COR-L47 (cell line): ENCODE results near the gene ADGRV1.

Experiments
- DNase-seq: peaks from one replicate; lab custom pipeline; 2025; lab: John Stamatoyannopoulos, UW

Gene ADGRV1, protein sequence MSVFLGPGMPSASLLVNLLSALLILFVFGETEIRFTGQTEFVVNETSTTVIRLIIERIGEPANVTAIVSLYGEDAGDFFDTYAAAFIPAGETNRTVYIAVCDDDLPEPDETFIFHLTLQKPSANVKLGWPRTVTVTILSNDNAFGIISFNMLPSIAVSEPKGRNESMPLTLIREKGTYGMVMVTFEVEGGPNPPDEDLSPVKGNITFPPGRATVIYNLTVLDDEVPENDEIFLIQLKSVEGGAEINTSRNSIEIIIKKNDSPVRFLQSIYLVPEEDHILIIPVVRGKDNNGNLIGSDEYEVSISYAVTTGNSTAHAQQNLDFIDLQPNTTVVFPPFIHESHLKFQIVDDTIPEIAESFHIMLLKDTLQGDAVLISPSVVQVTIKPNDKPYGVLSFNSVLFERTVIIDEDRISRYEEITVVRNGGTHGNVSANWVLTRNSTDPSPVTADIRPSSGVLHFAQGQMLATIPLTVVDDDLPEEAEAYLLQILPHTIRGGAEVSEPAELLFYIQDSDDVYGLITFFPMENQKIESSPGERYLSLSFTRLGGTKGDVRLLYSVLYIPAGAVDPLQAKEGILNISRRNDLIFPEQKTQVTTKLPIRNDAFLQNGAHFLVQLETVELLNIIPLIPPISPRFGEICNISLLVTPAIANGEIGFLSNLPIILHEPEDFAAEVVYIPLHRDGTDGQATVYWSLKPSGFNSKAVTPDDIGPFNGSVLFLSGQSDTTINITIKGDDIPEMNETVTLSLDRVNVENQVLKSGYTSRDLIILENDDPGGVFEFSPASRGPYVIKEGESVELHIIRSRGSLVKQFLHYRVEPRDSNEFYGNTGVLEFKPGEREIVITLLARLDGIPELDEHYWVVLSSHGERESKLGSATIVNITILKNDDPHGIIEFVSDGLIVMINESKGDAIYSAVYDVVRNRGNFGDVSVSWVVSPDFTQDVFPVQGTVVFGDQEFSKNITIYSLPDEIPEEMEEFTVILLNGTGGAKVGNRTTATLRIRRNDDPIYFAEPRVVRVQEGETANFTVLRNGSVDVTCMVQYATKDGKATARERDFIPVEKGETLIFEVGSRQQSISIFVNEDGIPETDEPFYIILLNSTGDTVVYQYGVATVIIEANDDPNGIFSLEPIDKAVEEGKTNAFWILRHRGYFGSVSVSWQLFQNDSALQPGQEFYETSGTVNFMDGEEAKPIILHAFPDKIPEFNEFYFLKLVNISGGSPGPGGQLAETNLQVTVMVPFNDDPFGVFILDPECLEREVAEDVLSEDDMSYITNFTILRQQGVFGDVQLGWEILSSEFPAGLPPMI (N-terminal part only)

DNA sequence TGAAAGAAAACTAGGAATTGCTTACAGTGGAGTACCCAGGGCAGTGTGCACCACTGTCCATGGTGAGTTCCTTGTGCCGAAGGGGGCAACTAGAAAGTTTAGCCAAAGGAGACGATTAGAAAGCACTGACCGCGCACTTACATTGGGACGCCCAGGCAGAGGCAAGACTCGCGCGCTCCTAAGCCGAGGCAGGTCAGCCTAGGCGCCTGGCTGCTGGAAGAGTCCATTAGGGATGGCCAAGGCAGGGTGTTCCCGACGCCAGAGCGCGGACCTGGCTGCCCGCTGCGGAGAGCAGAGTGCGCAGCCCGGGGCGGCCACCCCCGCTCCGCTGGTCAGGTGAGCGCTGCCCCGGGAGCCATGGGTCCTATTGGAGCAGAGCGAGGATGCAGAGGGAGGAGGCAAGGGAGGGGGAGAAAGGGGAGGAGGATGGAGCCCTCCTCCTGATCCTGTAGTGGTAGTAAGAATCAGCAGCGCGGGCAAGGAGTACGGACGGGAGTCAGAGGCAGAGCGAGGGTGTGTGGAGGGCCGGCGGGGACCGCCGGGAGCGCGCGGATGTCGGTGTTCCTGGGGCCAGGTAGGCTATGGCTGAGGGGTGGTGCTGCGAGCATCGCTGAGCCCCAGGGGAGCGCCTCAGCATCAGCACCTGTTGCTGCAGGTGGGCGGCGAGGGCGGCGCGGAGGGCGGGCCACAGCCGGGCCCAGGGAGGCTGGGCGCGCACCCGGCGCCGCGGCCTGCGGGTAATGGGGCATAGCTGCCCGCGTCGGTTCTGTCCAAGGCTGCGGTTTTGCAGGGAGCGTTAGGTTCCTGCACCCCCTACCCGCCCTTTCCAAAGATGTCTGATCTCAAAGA is at the start of gene ADGRV1:
Gene ADGRV1, plus strand, starts transcription at position 454 of the 849 bp plus-strand sequence. Its CDS starts 99 bp downstream, at position 553.
- DNase-seq, result peak; percentile 97

DNA sequence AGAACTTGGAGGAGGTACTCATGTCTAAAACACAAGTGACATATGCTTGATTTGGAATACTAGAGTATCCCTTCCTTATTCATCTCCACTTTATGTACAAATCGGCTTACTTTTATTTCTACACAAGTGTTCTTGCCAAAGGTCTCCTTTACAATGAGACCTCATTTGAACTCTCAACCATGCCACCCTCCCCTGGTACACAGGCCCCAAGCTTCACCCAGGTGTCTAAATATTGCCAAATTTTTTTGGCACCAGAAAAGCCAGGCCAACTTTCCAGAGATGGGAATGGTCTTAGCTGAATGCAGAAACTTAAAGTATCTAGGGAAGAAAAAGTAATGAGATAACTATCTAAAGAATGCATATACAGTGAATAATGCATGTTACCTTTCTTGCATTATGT is 48.2 kb upstream of the ADGRV1 start:
- DNase-seq, result no peak

DNA sequence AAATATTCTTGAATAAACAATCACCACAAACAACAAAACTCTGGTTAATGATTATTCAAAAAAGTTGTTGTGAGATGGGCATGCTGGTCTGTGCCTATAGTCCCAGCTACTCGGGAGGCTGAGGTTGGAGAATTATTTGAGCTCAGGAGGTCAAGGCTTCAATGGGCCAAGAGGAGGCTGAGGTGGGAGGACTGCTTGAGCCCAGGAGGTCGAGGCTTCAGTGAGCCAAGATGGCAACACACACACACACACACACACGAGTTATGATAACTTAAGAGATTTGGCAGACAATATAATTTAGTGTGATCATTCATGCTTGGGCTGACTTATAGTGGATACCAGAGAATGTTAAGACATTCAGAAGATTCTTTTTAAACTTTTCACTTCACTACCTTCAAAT is 44.1 kb upstream of the ADGRV1 start:
- no peak for DNase-seq

DNA sequence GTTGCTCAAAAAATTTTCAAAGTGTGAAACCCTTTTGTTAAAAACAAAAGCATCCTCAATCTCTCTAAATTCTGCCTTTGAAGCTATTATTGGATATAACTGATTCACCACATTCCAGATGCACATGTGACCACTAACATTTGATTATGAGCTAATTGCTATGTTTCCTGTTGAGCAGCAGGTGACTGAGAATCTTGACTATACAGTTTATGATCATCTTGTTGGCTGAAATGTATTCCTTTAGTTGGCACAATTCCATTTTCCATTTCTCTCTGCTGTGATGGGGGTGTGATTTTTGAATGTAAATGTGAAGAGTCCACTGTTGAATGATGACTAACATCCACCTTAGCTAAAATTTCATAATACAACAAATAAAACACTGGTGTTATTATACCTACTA is 39.9 kb upstream of the ADGRV1 start:
- peak; percentile 84 for DNase-seq

DNA sequence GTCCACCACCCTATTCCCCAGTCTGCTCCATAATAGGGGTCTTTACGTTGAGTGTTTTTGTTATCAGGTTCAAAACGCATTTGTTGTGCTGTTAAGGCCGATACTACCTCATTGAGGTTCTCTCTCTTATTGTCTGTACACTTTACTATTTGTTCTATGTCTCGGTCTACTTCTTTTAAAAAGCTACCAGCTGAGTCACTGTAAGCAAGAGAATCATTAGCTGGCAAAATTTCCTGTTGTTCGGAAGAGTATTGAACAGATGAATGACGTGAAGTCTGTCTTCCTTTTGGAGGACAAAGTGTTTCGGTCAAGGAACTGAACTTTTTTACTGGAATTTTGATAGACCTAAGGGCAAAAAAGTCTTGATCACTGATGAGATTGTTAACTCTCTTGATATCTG is 39.5 kb upstream of the ADGRV1 start:
- no peak for DNase-seq

DNA sequence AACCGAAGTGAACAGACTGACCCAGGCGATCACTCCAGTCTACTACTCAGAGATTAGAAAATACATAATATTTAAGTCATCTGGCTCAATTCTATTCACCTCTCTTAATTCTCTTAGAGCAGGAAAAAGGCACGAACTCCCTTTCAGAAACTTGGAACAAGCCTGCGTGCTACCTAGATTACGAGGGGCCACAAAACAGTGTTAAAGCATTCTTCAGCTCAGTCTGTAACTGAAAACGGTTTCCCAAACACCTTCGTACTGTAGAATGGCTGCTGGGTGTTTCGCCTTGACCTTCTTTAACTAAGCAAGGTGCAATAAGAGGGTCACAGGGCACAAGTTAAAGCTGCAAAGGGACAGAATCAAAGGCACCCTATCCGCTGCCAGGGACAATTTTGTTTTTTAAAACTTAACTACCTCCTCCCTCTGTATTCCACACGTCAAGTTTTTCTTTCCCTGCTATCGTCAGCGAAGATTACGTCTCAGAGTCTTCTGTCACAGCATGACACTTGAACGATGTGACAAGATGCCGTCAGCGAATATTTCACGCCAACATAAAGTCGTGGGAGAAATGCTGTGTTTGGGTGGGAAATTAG is 29.9 kb upstream of the ADGRV1 start:
- DNase-seq, result no peak

DNA sequence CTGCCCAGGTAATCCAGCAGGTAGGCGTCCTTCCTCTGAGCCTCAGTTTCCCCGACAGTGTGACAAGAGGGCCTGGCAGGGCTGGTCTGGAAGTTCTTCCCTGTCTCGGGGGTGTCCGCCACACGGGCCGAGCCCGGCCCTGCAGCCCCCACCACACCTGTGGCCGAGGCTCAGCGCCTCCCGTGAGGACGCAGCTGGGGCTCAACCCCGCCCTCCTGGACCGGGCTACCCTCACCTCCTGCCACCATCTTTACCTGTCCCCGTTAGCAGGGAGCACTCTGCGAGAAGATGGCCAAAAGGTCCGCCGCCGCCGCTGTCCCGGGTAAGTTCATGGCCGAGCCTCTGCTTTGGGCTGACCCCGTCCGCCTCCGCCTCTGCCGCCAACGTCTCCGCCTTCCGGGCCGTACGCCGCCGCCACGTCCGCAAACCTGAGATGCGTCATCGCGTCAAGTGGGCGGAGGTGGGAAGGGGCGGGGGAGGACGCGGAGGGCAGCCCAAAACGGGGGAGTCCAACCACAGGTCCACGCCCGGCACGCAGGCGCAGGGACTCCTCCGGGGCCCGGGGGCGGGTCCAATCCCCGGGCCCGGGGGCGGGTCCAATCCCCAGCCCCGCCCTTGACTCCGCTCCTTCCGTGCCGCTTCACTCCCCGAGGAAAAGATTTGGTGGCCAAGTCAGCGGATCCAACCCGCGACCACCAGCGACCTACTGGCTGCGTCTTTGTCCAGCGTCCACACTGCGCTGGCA is 29.2 kb upstream of the ADGRV1 start, which contains the start of gene LYSMD3:
Gene LYSMD3, minus strand, starts transcription at position 391 of the 745 bp plus-strand sequence. CDS start 4,295 bp downstream, outside the sequence.
- DNase-seq, result peak; percentile 96

DNA sequence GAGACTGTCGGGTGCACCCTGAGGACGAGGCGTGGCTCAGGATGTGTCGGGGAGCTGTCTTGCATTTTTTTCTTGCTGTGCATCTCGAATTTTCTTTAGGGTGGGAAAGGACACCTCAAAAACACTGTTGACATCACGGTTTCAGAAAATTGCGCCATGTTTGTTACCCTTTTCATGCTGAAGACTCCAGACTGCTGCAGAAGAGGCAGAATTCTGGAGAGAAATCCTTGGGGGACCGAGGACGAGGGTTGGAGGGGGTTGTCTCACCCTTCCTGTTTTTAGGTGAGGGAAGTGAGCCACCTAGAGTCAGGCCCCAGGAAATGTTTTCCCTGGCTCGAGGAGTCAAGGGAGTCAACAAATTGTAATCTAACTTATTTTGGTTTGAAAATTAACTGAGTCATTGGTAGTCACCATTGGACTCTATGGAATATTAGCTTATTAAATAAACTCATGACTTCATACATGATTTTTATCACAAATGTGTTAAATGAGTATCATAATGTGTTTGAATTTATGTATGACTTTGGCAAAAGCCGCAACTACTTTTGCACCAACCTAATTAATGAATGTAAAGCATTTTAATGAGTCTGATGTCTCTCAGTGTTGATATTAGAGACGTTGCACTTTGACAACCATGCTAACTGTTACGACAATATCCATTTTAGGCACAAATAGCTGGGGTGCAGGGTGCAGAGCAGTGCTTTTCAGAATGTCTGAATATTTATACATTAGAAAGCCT is 28.5 kb upstream of the ADGRV1 start:
- peak; percentile 77 for DNase-seq

DNA sequence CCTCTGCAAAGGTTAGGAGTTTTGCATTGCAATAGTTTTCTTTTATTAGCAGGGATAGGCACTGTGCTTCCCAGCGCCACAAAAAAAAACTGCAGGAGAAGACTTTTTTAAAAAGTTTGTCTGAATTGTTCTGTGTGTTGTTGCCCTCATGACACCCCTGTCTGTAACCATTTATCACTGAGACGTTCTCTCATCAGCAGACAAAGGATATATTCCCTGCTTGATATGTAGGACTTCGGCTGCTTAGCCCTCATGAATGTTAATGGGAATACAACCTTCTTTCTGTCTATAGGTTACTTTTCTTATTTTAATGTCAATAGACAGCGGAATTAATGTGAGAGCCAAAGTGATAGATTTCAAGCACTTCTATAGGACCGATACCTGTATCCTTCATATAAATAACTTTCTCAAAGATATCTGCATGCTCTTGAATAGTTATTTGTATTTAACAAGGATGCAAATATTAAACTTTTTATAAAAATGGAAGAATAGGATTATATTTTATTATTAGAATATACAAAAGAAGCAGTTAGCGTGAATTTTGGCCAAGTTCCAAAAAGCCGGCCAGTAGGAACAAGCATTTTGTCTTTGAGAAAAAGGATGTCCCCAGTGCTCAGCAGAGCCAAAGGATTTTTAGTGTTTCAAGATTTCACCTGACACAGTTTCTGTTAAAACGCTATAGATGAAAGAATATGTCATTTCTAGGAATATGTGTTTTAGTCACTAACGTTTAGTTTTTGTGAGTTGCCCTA is 27.7 kb upstream of the ADGRV1 start:
- DNase-seq, result no peak

DNA sequence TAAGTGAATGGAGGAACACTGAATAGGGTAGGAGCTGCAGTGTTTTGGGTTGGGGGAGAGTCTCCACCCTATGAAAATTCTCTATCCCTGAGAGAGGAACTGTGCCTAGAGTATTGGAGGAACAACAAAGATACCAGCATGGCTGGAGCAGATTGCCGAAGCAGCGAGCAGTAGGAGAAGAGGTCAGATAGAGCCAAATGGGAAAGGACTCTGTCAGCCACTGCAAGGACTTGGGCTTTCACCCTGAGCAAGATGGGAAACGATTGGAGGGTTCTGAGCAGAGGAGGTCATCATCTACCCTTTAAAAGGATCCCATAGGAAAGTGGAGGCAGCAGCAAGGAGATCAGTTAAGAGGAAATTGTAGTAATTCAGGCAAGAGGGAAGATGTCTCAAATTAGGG is 24.8 kb upstream of the ADGRV1 start:
- DNase-seq, result no peak

DNA sequence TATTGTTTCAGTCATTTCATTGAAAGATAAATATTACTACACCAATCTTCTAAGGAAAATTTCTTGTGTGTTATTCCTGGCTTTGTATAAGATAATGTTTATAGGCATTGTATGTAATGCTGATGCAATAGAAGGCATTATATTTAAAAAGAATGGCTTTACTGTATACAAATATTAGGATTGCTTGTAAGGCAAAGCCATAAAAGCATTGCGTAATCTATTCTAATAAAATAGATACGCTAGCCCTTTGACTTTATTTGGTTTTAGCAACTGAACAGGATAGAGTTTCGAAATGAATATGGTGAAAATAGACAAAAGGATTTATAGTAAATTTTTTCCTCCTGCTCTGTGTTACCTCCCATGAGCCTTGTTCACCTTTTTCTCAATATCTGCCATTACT is 23.7 kb upstream of the ADGRV1 start:
- DNase-seq, result no peak

DNA sequence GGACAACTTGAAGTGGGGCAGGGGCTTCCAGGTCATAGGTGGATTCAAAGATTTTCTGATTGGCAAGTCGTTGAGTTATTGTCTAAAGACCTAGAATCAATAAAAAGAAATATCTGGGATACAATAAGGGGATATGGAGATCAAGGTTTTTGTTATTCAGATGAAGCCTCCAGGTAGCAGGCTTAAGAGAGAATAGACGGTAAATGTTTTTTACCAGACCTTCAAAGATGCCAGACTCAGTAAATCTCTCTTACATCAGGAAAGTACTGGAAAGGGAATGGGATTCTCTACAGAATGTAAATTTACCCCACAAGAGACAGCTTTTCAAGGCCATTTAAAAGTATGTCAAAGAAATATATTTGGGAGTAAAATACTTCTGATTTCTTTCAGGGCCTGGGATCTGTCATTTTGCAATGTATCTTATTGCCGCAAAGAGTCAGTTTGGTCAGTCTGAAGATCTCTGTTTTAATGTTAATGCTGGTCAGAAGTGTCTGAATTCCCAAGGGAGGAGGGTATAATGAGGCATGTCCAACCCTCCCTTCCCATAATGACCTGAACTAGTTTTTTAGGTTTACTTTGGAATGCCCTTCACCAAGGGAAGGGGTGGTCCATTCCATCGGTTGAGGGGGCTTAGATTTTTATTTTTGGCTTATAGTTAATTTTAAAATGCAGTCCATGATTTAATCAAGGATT is 15.6 kb upstream of the ADGRV1 start:
- DNase-seq, result no peak

DNA sequence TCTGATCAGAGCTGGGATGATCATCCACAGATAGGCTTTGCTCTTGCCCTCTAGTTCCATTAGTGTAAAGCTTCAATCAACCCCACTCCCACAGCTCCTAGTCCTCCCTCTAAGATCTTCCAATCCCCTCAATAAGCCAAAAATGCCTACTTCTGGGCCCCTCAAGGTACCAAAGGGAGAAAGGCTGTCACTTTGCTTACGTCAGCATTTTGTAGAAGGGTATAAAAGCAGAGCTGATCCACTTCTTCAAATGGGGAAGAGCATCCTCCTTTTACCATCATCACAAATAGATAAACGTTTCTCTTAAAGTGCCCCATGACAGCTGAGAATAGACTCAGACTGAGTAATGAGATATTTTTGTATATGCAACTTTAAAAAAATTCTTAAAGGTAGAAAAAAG is 13.1 kb upstream of the ADGRV1 start:
- no peak for DNase-seq

DNA sequence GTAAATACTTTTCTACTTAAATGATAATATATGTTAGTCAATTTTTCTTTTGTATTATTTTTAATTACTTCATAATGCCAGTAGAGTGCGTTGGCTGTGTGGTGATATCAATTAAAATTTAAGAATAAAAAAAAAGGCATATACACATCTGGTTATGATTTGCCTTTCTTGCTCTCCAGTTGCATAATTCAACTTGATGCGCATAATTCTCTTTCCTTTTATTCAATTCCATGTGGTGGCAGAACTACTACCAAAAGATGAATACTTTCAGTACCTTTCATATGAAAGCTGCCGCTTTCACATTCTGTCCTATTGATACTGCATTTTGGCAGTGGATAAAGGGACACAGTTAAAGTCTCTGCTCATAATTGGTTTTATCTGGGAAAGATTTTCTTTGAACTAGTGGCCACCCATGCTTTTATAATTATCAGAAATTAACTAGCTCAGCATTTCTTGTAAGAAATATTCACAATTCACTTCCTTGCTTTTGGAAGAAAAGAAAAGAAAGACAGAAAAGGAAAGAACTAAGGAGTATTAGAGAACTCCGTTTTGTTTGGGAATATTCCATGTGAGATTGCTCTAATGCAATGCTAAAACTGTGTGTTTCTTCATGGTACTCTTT is 12.3 kb upstream of the ADGRV1 start:
- no peak for DNase-seq

DNA sequence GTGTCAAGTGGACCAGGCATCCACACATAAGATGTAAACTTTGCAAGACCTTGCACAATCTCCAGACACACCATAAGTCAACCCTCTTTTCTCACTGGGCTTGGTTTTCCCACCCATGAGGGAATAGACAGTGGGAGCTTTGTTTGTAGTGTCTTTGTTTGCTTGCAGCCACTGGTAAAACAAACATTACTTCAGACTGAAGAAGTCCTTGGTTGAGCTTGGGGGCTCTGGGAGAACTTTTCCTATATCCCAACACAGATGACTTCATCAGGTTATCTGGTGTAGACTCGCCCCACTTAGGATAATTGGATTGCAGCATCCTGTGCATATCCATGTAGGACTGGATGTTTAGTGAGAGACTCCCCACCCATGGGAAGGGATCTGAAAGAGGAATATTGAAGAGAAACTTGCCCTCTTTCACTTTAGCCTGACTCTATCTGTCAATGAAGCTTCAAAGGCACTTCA is 11.5 kb upstream of the ADGRV1 start:
- no peak for DNase-seq

DNA sequence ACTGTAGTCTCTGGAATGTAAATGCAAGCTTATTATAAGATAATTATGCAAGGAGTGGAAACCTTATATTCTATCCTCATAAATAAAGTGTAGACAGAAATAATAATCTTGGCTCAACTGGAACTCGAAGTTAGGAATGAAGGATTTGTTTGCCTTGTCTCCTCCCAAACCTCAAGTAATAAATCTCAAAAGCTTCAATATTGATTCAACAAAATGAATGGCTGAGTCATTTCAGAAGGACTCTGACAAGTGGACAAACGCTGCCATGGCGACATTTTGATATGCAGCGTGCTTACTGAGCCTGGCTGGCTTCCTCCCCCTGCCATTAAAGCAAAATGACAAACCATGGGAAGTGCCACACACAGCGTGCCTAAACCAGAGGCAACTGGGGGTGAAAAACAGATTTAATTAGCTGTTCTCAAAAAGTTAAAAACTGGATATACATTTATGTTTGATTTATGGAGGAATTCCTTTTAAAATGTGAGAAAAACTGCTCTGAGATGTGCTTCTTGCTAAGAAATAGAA is 10.5 kb upstream of the ADGRV1 start:
- DNase-seq, result peak; percentile 82

DNA sequence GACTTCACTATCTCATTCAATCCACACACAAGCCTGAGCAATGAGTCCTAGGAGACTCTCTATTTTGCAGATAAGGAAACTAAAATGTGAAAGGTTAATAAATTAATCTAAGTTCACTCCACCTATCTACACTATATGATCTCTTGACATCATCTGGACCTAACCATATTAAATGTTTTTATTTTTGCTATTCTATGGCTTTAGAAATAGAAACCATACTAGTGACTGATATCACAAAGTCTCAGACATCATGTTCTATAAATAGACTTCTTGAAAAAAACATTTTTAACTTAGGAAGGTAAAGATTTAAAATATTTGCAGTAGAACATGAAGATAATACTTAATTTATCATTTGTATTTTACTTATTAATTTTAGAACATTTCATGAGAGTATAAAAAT is 9.4 kb upstream of the ADGRV1 start:
- DNase-seq, result no peak
